22Rv1 (cell line): ENCODE data around the gene CYP26B1.

Experiments used
- H3K27ac ChIP-seq: fragments of 450-650 bp; 2 replicates; pipeline ENCODE4 v1.5.1; 2017
- CTCF ChIP-seq: fragments of 450-650 bp; IDR thresholded peaks from 2 replicates; pipeline ENCODE4 v1.5.1; 2017; ENCODE audit warnings: mild to moderate bottlenecking
- ZFX ChIP-seq: fragments of 450-650 bp; IDR thresholded peaks from 2 replicates; pipeline ENCODE4 v1.6.1; 2017; ENCODE audit warnings: antibody characterized with exemption, borderline replicate concordance

CYP26B1 gene

DNA sequence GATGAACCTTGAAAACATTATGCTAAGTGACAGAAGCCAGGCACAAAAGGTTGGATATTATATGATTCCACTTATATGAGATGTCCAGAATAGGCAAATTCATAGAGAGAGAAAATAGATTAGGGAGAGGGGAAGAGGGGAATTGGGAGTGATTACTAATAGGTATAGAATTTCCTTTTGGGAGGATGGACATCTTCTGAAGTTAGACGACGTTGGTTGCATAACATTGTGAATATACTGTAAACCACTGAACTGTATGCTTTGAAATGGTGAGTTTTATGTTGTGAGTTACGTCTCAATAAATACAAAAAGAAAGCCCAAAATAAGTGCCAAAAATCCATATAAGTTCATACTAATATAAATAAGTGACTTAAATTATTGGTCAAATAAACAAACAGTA lies 18.6 kb upstream of the CYP26B1 start:
- H3K27ac ChIP-seq: no peak overlapping the region
- TF ChIP-seq ZFX (no peak), CTCF (no peak)

- no peak overlapping the region for H3K27ac ChIP-seq
- TF ChIP-seq ZFX: no peak
- TF ChIP-seq CTCF: no peak
Observed at GRCh38 chr2:72165792-72166191, 18.1 kb upstream of the CYP26B1 start.

DNA sequence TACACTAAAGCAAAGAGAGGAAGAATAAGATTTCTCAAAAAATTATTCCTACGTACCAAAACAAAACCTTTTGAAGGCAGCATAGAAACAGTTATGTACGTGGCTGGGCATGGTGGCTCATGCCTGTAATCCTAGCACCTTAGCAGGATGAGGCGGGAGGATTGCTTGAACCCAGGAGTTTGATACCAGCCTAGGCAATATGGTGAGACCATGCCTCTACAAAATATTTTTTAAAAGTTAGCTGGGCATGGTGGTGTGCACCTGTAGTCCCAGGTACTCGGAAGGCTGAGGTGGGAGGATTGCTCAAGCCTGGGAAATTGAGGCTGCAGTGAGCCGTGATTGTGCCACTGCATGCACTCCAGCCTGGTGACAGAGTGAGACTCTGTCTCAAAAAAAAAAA lies 14.9 kb upstream of the CYP26B1 start:
- TF ChIP-seq CTCF: no peak
- no peak for TF ChIP-seq ZFX

GRCh38 chr2:72159211-72159993 lies 11.7 kb upstream of the CYP26B1 start:
- no peak for TF ChIP-seq ZFX
- no peak for TF ChIP-seq CTCF
- H3K27ac ChIP-seq: no peak overlapping the region

More for the DNA sequence above, 14.9 kb upstream of the CYP26B1 start:
- no peak overlapping the region for H3K27ac ChIP-seq

GRCh38 chr2:72157871-72158771 lies 10.5 kb upstream of the CYP26B1 start:
- no peak overlapping the region for H3K27ac ChIP-seq
- TF ChIP-seq CTCF (no peak), ZFX (no peak)

DNA sequence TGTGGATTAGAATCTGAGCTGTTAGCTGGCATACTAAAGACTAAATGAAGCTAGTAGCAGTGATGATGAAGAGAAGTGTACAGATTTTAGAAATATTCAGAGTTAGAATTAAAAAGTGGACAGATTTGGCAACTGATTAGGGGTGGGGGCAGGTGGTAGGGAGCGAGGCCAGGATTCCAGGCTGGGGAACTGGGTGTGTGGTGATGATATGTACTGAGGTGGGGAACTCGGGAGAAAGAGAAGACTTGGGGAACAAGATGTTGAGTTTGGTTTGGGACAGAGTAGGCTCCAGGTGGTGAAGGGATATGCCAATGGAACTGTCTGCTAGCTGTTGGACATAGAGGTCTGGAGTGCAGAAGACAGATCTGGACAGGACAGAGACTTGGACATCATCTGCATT lies 9.2 kb upstream of the CYP26B1 start:
- no peak overlapping the region for H3K27ac ChIP-seq
- TF ChIP-seq CTCF: no peak
- TF ChIP-seq ZFX: no peak

DNA sequence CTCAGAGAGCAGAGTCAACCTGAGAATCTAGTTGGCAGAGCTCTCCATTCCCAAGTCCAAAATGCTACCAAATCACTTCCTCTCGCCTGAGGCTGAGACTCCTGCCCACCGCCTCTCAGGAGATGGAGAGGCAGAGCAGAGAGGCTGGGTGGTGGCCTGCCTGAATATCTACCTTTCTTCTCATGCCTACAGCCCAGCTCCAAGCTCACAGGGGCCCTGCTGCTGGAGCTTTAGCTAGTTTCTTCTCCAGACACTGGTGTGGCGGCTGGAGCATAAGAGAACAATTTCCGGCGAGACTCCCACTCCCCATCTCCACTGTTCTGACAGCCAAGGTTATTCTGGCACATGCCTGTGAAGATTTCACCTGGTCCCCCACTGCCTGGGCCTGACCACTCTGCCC lies 8.1 kb upstream of the CYP26B1 start:
- TF ChIP-seq ZFX: no peak
- TF ChIP-seq CTCF: no peak

More for the DNA sequence above, 8.1 kb upstream of the CYP26B1 start:
- no peak overlapping the region for H3K27ac ChIP-seq
